Measurements from ENCODE around the gene RNF41. TPM values are rescaled to one million over a fixed set of nuclear protein-coding genes. Genes with fewer than 3 reads are reported as not detected.

Gene RNF41
- total RNA-seq = 69.8 and 77.7 TPM in 2 replicates

DNA sequence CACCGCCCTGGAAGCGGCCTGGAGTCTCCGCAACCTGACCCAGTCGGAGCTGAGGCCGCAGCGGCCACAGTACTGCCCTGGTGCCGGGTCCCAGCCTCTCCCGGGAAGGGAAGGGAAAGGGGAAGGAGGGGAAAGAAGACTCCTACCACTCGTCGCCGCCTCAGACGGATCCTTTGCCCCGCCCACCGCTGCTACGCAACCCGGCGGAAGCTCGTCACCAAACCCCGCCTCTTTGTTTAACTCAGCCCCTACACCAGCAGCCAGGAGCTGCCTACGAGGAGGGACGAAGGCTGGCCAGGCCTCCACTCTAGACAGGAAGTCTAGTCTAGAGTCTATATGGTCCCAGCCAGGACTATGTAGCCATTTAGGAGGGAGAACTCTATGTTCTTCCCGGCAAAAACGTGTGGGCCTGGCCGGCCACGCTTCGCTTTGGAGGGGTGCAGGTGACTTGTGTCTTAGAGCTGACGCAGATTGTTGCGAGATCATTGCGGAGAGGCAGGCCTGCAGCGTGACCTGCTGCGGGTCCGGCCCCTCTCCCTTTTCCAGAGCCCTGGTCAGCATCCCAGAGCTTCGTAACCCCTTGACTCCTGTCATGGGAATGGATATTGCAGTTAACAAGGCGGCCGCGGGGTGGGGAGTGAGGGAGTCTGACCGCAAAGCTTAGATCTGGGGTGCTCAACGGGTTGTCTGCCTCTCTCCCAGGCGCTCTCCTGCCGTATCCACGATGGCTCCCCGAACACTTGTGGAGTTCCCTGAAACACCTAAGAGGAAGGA, at the start of gene RNF41:
RNF41 (minus strand) TSS at position 166 of the 774 bp plus-strand sequence. CDS start 7,875 bp downstream, outside the sequence.

DNA sequence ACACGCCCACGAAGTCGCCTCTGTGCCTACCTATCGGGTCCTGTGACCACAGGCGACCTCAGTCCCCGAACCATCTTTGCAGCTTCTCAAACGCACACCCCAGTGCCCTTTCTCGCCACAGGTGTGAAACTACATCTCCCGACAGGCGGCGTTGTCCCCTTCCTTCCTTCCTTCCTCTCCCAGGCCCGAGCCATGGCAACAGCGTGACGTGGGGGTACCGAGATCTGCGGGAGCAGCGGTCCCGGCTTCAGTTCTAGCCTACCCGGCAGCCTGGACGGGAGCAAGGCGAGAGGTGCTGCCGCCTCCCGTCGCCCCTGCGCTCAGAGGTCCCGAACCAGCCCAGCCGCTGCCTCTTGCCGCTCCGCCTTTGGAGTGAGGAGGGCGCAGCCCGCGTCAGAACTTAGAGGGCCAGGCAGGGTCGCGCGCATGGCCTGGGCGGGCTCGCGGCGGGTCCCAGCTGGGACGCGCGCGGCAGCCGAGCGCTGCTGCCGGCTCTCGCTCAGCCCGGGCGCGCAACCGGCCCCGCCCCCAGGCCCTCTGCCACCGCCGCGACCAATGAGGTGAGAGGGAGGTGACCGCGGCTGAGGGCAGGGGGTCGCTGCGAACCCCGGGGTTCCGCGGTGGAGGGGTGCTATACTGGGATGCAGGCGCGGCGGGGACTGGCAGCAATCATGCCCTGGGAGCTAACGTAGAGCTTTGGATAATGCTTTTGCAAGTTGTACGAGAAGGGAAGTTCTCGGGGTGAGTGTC, 45.1 kb upstream of the RNF41 start, which contains the start of gene COQ10A:
COQ10A (plus strand) TSS at position 250 of the 750 bp plus-strand sequence; CDS start at position 427, 177 bp downstream.

DNA sequence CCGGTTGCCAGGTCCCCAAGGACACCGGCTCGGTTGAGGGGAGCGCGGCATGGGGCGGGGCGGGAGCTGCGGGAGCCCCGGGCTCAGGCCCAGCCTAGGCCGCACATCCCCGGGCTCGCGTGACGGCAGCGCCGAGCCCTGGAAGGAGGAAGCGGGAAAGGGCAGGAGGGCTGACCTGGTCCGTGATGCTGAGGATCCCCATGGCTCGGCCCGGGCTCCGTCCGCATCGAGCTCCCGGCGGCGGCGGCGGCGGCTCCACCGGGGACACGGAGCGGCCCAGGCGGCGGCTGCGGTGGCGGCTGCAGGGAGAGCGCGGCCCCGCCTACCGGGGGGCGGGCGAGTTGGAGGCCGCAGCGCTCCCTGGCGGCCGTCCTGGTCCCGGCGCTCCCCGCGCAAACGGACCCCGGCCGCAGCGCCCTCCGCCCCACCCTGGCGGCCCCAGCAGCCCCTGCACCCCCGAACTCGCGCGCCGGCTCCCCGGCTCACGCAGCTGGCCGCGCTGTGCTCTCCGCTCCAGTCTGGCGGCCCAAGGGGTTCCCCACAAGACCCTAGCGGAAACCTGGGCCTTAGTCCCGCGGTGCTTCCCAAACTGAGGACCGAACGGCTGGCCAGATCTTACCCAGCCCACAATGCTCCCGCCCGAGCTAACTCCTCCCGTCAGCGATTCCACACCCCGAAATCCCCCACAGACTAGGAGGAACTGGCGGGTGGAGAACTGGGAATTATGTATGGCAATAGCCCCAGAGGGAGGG, 36.5 kb upstream of the RNF41 start, which contains the start of gene ANKRD52:
ANKRD52 (minus strand) TSS at position 317 of the 752 bp plus-strand sequence; CDS start at position 202, 115 bp downstream.

DNA sequence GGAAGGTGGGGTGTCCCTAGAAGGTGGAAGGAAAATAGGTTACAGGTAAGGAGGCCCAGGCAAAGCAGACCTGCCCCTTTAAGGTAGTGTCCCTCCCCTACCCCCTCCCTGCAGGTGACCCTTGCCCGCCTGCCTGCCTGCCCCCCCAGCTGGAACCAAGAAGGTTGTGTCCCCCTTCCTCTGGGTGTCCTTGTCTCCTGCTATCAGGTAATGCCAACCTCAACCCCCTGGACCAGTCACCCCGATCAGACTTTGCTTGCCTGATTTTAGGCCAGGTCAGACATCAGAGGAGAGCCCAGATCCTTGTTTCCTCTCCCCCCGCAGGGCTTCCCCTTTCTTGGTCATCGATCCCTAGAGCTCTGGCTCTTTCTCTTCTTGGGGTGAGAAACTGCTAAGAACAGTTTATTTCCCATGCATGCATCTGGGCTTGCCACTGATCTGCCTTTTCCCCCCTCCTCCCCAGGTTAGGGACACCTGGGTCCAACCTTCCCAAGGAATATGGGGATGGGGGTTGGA, 8.3 kb upstream of the RNF41 start, which contains the start of gene SLC39A5:
SLC39A5 (plus strand) TSS at position 136 of the 516 bp plus-strand sequence. CDS start 1,224 bp downstream, outside the sequence.

DNA sequence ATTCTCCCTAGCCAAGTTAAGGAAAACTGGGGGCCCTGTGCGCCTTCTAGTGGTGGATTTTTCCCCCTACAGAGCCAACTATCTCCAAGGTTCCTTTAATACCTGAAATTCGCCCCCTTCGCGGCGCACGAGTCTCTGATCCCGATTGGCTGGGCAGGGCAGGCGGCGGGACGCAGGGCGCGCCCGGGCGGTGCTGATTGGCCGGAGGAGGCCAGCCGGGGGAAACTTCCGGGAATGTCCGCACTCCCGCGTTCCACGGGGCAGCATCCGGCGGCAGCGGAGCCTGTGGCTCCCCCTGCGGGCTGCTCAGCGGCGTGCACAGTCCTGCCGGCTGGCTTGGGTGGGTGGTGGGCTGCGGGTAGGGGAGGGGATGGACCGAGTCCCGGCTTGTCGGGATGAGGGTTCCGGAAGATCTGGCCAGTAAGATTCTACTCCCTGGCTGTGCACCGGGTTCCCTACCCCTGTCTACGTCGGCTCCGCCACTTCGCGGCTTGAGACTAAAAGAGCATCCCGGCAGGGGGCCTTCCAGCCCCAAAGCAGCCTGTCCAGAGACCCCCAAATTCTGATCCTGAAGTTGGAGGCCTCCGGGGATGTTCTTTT, 2.5 kb upstream of the RNF41 start, which contains the start of gene NABP2:
NABP2 (plus strand) TSS at position 241 of the 600 bp plus-strand sequence. CDS start 515 bp downstream, outside the sequence.

DNA sequence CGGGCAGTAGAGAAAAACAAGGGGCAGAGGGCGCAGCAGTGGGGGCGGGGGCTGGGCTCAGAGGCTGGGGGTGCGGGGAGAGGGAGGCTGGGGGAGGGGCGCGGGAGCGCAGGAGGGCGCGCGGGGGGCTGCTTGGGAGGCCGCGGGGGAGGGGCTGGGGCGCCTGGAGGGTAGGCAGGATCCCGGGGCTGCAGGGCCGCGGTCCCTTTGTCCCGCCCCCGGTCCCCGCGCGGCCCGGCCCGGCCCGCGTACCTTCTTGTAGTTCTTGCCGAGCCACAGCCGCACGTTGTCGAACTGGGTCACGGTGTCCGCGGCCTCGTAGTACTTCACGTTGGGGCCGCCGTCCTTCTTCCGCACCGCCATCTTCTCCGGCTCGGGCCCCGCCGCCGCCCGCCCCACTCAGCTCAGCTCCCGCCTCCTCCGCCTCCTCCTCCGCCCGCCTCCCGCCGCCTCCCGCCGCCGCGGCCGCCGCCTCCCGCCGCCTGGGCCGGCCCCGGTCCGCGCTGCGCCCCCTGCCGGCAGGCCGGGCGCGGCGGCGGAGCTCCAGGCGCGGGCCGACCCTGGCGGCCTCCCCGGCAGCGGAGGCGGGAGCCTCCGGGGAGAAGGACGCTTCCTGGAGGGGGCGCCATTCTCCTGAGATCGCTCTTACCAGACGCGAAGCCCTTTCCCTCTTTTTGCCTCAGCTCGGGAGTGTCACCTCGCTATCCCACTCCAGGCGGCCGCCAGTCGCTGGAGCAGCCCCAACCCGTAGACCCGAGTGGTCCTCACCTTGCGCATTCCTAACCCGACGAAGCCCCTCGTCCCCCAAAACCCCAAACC, 32.4 kb downstream of the RNF41 start, which contains the start of gene SMARCC2:
SMARCC2 (minus strand) TSS at position 385 of the 819 bp plus-strand sequence; CDS start at position 363, 22 bp downstream.

DNA sequence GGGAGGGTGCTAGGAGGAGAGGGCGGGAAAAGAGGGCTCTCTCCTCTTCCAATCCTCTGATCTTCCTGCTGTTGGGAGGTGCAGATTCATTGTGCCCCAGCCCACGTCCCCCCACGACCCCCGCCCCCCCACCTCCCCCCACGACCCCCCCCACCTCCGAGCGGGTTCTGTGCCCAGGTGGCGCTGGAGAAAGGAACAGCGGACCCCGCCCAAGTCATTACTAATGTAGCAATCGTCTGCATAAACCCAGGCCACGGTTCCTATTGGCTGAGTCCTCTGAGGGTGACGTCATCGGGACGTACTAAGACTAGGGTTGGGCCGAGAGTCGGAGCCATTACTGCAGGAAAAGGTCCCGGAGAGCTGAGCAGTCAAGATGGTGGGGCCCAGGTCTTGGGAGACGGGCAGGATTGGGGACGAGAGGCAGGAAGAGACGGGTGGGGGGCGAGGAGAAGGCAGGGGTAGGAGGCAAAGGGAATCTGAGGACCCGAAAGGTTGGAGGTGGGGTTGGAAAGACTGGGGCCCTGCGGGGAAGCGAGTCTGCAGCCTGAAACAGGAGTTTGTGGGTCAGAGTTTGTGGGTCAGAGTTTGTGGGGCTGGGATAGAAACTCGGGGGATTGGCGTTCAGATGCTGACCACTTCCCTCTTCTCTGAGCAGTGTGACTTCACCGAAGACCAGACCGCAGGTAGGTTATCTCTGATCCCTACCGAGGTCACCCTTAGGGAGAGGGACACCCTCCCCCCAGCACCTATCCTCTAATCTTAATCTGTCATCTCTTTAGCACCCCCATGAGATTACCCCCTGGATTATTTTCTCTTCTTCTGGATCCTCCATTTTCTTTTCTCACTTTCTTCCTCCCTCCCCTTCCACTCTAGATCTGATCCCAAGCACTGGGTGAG, 63.4 kb downstream of the RNF41 start, which contains the start of gene MYL6:
MYL6 (plus strand) TSS at position 331 of the 897 bp plus-strand sequence; CDS start at position 374, 43 bp downstream.

Other genes starting within 250 kb of the RNF41 start
- gene RAB5B, start 247.8 kb downstream of the RNF41 start, total RNA-seq = 42.5 and 47.5 TPM in 2 replicates
- gene SUOX, start 224.6 kb downstream of the RNF41 start, total RNA-seq = 9.2 and 9.4 TPM in 2 replicates
- 0.22 and 0.43 TPM in 2 replicates for gene IKZF4, start 200.9 kb downstream of the RNF41 start, total RNA-seq
- gene RPS26, start 180.0 kb downstream of the RNF41 start, total RNA-seq = 108 and 138 TPM in 2 replicates
- gene ERBB3, start 141.8 kb downstream of the RNF41 start, total RNA-seq = 0.17 and 0.33 TPM in 2 replicates
- 89.3 and 132 TPM in 2 replicates for gene PA2G4, start 117.4 kb downstream of the RNF41 start, total RNA-seq
- 2,570 and 2,853 TPM in 2 replicates for gene RPL41, start 105.3 kb downstream of the RNF41 start, total RNA-seq
- 5.1 and 6.6 TPM in 2 replicates for gene ZC3H10, start 103.7 kb downstream of the RNF41 start, total RNA-seq
- 275 and 388 TPM in 2 replicates for gene ESYT1, start 93.7 kb downstream of the RNF41 start, total RNA-seq
- 70.9 and 81.7 TPM in 2 replicates for gene MYL6B, start 69.3 kb downstream of the RNF41 start, total RNA-seq
- 2,087 and 3,488 TPM in 2 replicates for gene MYL6, start 63.6 kb downstream of the RNF41 start, total RNA-seq
- gene SMARCC2, start 32.4 kb downstream of the RNF41 start, total RNA-seq = 42.8 and 46.9 TPM in 2 replicates
- 16.1 and 19.8 TPM in 2 replicates for gene NABP2, start 2.4 kb upstream of the RNF41 start, total RNA-seq
- gene SLC39A5, start 8.1 kb upstream of the RNF41 start, total RNA-seq = 0.09 TPM in 1 of 2 replicates, not detected in the other
- gene ANKRD52, start 36.5 kb upstream of the RNF41 start, total RNA-seq = 10.1 and 12.2 TPM in 2 replicates
- gene COQ10A, start 45.0 kb upstream of the RNF41 start, total RNA-seq = 8.6 and 9.0 TPM in 2 replicates
- gene CS, start 78.4 kb upstream of the RNF41 start, total RNA-seq = 94.5 and 111 TPM in 2 replicates
- 61.3 and 67.6 TPM in 2 replicates for gene CNPY2, start 94.1 kb upstream of the RNF41 start, total RNA-seq
- gene PAN2, start 112.1 kb upstream of the RNF41 start, total RNA-seq = 9.6 and 15.1 TPM in 2 replicates
- gene IL23A, start 117.0 kb upstream of the RNF41 start, total RNA-seq = 0.11 TPM in 1 of 2 replicates, not detected in the other
- gene STAT2, start 138.2 kb upstream of the RNF41 start, total RNA-seq = 65.0 and 72.6 TPM in 2 replicates
- gene APOF, start 140.9 kb upstream of the RNF41 start, total RNA-seq = not detected in 2 replicates
- gene TIMELESS, start 227.5 kb upstream of the RNF41 start, total RNA-seq = 7.0 and 7.2 TPM in 2 replicates
- 0.22 and 0.26 TPM in 2 replicates for gene MIP, start 232.7 kb upstream of the RNF41 start, total RNA-seq
- gene SPRYD4, start 246.7 kb upstream of the RNF41 start, total RNA-seq = 1.8 and 1.9 TPM in 2 replicates

All from dermis lymphatic vessel endothelial cell (primary cell).